Stimulated activated CD4-positive, alpha-beta T cell treated with anti-CD3 and anti-CD28 coated beads, Interleukin-4, amount 100 ng/mL, for 24 hours (primary cell): Measurements from ENCODE around the gene SEC62.

Experiments used
- DNase-seq: peaks from one replicate; pipeline ENCODE4 v3.0.0-alpha.2; 2020

Gene SEC62, protein sequence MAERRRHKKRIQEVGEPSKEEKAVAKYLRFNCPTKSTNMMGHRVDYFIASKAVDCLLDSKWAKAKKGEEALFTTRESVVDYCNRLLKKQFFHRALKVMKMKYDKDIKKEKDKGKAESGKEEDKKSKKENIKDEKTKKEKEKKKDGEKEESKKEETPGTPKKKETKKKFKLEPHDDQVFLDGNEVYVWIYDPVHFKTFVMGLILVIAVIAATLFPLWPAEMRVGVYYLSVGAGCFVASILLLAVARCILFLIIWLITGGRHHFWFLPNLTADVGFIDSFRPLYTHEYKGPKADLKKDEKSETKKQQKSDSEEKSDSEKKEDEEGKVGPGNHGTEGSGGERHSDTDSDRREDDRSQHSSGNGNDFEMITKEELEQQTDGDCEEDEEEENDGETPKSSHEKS

DNA sequence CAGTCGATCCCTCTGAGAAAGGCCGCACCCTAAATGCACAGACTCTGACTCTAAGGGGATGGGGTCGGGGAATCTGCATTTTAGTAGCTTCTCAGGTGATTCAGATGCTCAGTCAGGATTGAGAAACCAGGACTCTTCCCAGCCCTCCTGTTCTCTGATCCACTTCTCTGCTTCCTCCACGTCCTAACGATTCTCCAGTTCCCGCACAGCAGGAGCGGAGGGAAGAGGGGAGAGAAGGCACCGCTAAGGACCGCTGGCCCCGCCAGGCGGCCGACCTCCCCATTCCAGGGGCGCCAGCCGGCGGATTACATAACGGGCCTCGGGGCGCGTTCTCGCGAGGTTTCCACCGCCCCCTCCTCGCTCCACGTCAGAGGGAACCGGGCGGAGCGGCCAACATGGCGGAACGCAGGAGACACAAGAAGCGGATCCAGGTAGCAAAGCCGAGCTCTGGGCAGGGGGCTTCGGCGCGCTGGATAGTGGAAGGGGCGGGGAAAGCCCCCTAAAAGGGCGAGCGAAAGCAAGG is at the start of gene SEC62:
TSS of gene SEC62 (plus strand) at position 380 of the 523 bp plus-strand sequence. CDS start at position 396, 16 bp downstream.
- DNase-seq, result peak; percentile 94

DNA sequence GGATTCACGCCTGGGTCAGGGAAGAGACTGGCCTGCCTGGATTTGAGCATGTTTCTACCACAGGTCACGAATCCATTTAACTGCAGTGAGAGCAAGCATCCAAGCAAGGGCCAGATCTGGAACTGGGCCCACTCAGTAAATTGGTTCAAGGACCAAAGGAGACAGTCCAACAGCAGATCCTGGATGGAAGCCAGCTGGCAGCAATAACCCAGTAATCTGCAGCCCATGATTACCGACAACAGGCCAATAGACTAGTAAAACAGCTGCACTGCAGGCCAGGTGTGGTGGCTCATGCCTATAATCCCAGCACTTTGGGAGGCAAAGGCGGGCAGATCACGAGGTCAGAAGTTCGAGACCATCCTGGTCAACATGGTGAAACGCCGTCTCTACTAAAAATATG is 43.4 kb upstream of the SEC62 start:
- DNase-seq, result no peak

DNA sequence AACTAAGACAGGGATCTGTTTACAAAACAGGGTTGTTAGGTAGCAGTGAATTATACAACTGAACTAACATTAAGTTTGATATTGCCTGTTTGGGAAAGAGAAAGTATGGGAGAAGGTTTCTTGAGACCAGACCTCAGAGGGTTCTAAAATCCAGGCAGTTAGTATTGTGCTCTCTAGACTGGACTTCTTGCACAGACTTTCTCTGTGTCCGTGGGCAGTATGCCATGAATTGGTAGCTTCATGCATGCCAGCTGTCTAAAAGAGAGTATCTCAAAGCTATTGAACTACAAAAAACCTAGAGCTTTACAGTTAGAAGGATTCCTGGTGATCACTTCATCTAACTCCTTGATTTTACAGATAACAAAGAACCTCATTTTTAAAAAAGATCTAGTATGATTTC is 42.8 kb upstream of the SEC62 start:
- DNase-seq, result no peak

DNA sequence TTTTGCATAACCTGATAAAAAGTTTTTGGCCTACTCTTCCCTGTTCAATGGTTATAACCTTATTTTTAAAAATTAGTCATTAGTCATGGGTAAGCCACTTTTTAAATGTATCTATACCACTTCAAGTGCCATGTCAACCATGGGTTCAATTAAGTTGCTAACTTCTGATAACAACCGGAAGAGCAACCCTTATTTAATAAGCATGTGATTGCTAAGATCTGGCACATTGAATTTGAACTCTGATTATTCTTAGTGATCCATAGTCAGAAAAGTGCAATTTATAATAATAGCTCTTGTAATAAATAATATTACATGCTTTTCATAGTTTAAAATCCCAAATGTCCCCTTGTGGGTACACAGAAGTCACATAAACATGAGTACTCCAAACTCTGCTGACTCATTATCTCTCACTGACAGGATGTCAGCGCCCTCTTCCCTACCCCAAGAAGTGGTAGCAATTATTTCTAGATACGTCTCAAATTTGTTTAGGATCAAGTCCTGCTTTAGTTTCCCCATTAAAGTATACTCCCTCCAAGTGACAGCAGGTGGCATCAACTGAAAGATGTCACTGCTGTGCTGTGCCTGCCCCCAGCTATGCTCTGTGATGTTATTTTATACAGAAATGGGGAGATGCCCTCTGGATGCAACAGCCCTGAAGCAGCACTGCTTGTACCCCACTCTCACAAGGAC is 36.6 kb upstream of the SEC62 start:
- DNase-seq, result no peak

DNA sequence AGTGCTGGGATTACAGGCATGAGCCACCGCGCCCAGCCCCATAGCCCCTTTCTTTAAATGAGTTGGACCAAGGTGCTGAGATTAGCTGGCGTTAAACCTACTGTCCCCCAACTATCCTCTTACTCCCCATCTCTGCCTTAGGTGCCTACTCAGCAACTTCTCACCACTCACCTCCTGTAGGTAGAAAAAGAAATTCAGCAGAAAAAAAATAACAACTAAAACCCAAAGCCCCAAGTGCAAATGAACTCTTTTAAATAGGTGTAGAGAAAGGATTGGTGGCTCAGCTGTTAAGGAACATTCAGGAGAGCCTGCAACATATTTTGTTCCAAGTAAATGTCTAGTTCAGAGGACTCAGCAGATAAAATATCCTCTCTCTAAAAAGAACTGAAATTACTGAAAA is 35.8 kb upstream of the SEC62 start:
- no peak for DNase-seq

DNA sequence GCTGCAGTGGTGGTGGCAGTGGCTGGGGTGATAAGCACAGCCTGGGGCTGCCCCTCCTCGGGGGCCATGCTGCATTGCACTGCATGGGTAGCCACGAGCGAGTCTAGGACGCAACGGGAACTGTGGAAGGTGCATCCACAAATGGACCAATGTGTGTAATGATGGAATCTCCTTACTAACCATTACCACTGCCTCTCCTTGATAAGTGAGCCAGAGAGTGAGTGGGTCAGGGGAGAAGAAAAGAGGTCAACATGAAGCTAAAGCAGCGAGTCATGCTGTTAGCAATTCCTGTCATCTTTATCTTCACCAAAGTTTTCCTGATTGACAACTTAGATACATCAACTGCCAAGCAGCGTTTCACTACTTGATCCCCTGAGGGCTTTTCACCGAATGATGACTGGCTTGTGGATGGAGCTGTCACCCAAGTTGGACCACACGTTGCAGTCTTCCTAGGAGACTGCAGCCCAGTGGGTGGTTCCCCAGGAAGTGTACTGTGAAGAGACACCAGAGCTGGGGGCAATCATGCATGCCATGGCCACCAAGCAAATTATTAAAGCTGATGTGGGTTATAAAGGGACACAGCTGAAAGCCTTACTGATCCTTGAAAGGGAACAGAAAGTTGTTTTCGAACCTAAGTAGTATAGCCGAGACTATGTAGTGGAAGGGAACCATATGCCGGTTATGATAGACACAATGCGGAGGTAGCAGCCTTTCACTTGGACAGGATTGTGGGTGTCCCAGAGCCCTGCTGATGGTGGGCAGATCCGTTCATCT is 34.7 kb upstream of the SEC62 start:
- no peak for DNase-seq

DNA sequence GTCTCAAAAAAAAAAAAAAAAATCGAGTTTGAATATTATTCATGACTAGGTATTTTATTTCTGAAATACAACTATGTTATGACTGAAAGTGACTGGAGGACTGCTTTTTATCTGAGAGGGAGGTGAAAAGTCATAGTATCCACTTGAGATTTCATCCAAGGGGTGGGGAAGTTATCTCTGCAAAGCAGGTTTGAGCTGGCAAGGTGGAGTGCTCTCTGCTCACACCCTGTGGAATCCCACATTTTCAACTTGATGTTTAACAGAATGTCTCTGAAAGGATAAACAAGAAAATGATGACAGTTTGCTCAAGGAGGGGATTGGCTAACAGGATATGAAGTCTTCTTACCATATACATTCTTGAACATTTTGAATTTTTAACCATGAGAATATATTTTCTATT is 27.3 kb upstream of the SEC62 start:
- no peak for DNase-seq

DNA sequence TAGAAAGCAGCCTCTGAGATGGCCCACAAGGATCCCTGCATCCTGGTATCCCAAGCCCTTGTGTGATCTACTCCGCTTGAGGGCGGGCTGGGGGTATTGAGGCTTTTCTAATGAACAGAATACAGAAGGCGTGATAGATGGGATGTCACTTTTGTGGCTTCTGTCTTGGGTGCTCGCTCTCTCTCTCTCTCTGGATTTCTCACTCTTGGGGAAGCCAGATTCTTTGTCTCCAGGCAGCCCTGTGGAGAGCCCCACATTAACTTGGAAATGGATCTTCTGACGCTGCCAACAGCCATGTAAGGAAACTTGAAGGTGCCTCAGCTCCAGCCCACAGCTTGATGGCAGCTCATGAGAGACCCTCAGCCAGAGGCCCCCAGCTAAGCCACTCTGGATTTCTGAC is 26.9 kb upstream of the SEC62 start:
- DNase-seq, result no peak

DNA sequence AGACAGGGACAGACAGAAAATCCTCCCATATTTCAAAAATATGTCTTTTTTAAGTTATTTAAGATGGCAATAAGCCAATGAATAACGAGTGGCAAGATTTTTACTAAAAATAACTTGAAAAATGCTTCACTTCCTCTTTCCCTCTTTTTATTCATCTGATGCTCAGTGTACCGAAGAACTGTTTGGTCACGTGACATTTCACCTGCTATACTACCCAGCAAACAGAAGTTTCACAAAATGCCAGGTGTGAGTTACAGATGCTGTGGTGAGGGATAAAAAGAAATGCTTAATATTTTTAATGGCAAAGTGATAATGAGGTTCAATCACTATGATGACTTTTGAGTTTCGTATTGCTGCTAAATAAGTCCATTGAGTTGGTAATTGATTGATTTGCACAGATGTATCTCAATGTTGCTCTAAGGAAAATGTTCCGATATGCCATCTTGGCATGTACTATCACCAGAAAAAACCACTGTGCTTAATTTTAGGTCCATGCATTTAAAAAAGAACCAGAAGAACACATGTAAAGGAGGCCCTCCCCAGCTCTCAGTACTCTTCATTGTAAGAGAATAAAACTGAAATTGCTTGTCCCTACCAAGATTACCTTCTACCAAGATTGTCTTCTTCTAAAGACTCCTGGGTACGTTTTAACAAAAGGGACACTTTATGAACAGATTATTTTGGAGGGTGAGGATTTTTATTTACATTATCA is 26.0 kb upstream of the SEC62 start:
- DNase-seq, result no peak

DNA sequence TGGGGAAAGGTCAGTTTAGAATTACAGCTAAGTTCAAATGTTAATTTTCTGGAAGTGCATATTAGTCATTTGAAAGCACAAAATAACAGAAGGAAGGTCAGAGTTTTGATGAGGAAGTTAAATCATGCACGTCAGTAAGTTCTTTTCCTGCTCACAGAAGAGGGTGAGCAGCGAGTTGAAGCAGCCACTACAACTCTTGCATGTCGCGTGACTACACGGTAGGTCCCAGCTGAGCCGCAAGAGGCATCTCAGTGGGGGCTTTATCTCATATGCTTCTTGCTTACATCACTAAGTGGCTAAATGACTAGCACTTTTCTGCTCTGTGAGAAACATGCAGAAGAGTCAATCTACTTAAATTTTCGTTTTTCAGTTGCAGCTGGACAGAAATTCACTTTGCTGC is 21.3 kb upstream of the SEC62 start:
- peak; percentile 32 for DNase-seq

DNA sequence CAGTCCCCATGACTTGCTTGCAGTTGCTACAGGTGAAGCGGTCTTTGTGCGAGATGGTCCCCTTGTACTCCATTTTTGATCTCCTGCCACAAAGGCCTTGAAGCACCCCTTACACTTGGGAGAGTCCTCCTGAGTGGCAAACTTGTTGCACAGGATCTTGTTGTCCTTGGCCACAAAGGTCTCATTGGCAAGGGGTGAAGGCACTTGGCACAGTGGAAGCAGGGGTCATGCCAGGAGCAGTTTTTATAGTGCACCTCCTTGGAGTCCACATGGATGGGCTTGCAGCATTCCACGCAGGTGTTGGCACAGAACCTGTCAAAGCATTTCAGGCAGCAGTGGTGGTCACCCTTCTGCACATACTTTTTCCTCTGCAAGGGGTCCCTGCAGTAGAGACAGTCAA is 20.3 kb upstream of the SEC62 start:
- no peak for DNase-seq

DNA sequence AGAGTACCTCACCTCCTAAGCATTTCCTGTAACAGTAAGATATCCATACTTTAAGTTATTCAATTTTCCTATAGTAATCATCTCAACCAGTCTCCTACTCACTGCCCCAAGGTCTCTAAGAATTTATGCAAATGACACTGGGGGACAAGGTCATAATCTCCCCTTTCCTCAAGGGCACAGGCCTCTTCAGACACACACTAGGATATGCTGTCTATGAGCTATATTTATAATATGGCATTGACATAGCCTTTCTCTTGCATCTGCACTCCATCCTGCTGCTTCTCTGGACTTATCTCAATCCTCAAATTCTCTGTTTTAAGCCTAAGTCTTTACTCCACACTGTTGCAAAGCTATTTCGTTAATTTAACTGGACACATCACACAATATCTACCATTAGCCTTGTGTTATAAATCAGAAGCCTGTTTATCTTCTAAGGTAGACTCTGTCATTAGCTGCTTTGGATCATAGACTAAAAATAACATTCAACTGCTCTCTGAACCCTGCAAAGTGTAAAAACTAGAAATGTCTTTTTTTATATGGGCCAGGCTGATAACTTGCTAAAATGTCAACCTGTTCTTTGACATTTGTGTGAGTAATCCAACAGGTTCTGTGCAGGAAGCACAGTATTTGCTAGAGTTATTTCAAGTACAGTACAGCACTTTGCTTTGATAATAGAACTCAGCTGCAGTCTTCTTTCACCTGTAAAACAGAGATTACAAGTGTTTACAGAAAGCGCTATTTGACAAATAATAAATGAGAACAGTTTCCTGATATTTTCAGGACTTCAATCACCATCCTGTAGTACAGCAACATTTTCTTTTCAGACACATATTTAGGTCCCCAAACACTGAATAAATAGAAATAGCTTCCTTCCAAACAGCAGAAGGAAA is 17.8 kb upstream of the SEC62 start:
- DNase-seq, result no peak

DNA sequence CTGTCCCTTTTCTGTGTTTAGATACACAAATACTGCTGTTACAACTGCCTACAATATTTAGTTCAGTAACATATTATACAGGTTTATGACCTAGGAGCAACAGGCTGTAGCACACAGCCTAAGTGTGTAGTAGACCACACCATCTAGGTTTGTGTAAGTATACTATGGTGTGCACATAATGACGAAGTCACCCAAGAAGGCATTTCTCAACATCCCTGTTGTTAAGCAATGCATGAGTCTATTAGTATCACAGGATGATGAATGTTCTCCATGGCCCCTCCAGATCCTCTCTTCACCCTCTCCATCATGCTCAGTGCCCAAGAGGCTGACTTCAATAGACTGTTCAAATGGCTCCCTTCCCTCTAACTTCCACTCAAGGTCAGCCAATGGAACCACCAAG is 14.6 kb upstream of the SEC62 start:
- no peak for DNase-seq

DNA sequence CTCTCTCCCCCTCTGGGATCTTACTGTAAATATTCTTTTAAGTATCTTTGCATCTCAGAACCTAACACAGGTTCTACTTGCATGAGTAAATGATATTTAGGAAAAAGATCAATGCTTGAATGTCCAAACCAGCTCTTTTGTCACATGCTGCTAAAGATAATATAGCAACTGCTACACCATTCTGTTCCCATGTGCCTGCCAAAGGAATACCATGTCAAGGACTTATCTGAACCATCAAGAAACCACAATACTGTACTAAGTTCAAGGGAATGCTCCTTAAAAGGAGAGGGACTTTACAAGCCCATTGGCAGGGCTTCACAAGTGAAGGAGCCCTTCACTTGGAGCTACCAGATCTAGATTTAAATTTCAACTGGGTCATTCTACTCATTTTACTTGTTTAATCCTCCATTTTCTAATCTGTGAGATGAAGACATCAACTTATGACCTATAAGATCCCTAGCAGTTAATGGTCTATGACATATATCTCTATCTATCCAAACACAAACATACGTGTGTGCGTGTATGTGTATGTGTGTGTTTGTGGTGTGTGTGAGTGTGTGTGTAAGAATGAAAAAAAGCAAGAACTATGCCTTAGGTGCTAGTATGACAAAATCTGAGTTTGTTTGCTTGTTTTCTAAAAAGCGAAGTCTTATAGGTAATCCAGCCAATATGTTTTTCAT is 13.0 kb upstream of the SEC62 start:
- no peak for DNase-seq

DNA sequence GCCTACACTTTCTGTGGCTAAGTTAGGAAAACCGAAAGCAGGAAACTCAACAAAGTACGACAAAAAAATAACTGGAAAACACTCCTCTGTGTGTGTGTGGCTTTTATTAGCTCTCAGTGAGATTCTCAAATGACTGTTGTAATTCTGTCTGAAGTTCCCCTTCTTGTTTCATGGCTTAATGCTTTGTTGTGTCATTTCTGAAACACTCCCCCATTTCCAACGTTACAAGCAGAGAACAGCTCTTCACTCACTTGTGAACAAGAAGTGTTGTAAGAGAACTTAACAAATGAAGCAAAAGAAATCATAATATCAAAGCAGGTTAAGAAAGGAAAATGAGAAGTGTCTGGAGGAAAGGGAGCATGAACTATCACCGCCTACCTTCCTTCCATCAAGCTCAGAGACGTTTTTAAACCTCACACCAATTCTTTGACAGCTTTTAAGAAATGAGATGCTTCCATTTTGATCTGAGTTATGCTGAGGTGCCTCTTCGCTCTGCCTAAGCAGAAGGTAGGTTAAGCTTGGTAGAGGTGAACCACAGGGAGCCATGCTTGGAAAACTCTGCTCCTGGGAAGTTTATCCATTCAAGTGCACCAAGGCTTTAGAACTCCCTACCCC is 12.4 kb upstream of the SEC62 start:
- no peak for DNase-seq

DNA sequence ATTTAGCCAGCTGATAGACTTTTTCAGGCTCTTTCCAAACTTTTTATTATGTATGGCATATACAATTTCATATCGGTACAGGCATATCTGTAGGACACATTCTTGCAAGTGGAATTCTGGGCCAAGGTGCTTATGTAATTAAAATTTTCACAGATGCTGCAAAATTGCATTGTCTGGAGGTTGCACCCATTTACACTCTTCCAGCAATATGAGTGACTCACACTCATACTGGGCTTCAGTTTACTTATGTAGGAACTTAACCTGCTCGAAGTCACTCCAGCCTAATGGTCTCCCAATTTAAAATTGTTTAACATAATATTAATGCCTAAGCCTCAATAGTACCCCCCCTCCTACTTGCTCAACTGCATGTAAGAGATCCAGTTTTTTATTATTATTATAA is 11.2 kb upstream of the SEC62 start:
- no peak for DNase-seq

DNA sequence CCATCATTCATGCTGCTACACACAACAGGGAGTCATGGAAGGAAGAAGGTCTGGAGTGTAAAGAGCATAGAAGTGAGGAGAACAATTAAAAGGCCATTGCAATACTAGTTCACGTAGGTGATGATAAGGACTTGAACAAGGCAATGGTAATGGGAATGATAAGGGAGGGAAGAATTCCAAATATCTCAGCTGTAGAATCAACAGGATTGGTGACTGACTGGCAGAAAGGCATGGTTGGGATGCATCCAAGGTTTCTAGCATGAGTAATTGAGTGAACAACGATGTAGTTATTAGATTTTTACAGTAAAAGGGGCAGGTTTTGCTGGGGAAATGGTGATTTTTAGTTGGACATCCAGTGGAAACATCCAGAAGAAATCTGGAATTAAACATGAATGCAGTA is 2.4 kb upstream of the SEC62 start:
- DNase-seq, result no peak

DNA sequence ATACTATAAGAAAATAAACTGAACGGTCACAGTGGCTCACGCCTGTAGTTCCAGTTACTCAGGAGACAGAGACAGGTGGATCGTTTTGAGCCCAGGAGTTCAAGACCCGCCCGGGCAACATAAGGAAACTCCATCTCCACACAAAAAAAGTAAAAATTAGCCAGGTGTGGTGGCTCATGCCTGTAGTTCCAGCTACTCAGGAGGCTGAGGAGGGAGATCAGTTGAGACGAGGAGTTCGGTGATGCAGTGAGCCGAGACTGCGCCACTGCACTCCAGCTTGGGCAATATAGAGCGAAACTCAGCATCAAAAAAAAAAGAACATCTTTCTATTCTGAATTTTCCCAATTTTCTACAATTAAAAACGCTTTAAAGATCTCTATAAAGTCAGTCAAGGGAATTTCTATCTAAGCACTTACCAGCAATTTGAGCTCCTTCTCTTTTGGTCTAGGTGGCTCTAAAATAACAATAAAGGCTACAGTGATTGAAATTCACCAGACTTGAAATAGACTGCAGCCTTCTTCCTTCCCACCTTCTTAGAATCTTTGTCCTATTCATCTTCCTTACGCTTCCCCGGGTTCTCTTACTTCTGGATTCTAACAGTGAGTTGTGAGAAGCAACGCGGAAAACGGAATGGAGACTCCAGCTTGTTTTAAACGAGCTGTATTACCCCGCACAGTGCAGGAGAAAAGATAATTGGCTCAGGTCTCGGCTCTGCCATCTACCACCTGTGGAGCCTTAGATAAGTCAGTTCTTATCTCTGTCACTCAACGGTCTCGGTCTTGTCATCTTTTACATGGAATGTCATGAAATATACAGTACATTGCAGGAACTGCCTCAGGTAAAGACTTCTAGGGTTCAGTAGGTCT is 812 bp upstream of the SEC62 start:
- DNase-seq, result peak; percentile 7
